Right forelimb (tissue), 1 donor: ENCODE results near the gene RAD51AP1.

Source experiments
- DNase-seq: peaks from one replicate; pipeline ENCODE4 v3.0.0-alpha.2; 2018

Gene RAD51AP1

GRCh38 chr12:4603421-4603820, 64.7 kb downstream of the RAD51AP1 start:
- DNase-seq: no peak

DNA sequence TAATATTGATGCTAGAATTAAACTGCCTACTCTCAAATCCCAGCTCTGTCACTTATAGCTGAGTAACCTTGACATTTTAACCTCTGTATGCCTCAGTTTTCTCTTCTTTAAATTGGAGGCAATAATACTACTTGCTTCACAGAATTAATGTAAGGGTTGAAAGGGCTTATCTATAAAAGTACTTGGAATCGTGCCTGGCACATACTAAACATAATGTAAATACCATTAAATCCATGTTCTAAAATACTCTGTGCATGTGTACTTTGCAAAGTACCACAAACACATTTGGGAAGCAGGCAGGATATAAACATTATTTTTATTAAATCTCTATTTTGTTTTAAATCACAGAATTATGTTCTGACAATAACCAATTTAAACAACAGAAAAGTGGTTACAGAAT, 65.3 kb downstream of the RAD51AP1 start:
- no peak for DNase-seq

- peak; percentile 74 for DNase-seq
Measured at GRCh38 chr12:4604684-4605193, 66.0 kb downstream of the RAD51AP1 start.

- no peak for DNase-seq
Measured at GRCh38 chr12:4607056-4607455, 68.4 kb downstream of the RAD51AP1 start.

DNA sequence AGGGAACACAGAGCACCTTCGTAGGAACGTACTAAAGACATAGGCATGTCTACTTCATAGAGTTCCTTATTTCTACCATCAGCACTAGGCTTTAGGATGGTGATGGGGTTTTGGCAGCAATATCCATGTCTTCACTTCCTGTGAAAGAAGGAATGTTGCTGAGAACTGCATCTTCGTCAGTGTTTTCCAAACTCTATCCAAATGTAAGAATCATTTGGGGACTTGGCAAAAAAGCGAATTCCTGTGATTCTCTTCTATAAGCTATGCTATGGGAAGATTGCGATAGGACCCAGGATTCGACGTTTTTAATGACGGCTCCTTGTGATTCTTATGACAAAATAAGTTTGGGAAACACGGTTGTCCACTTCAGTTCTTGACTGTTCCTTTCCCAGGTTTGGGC, 70.4 kb downstream of the RAD51AP1 start:
- DNase-seq: no peak
